Psoas muscle (tissue), 8 donors: ENCODE measurements around the gene CCDC43. TPM values are rescaled to one million over a fixed set of nuclear protein-coding genes. Genes with fewer than 3 reads are reported as not detected.

Experiments
- ATAC-seq, 4 donors: fragments of 200-7000 bp; cut with Tn5 transposase; one replicate each; pipeline ENCODE4 v1.9.1; 2020; ENCODE audit warnings: moderate library complexity in 3 of 4, mild to moderate bottlenecking in 2 of 4
- DNase-seq, 2 donors: peaks; one replicate each; pipeline ENCODE4 v3.0.0-alpha.2; 2020
- H3K27ac ChIP-seq: fragments of 200-600 bp; one replicate; pipeline ENCODE4 v1.8.0; 2022
- H3K27me3 ChIP-seq, 3 donors: fragments of 200-600 bp in 1 of 3; one replicate each; pipeline versions ENCODE4 v1.6.1 to v1.8.0; 2013 to 2022; ENCODE audit warnings: low read length in 2 of 3, mild to moderate bottlenecking in 2 of 3, moderate library complexity in 1 of 3; ENCODE audit not compliant: insufficient read depth in 3 of 3
- H3K36me3 ChIP-seq, 2 donors: fragments of 200-600 bp in 1 of 2; one replicate each; pipeline versions ENCODE4 v1.6.1 to v1.8.0; 2013 to 2022; ENCODE audit warnings: low read depth in 1 of 2, mild to moderate bottlenecking in 1 of 2, moderate library complexity in 1 of 2; ENCODE audit not compliant: insufficient read depth in 1 of 2
- H3K4me1 ChIP-seq: fragments of 200-600 bp; one replicate; pipeline ENCODE4 v1.8.0; 2022
- H3K4me3 ChIP-seq: fragments of 200-600 bp; one replicate; pipeline ENCODE4 v1.8.0; 2022; ENCODE audit warnings: mild to moderate bottlenecking
- H3K9me3 ChIP-seq: fragments of 200-600 bp; one replicate; pipeline ENCODE4 v1.8.0; 2022
- CTCF ChIP-seq: fragments of 200-600 bp; IDR thresholded peaks from one replicate; pipeline ENCODE4 v1.8.0; 2022; ENCODE audit warnings: antibody characterized with exemption
- WGBS, 3 donors: extraction: QIAGEN DNeasy Blood & Tissue Kit; methylation state at CpG; one replicate each; pipeline versions ENCODE4 v1.1.6 to v1.1.7; 2013; 5-methylcytosine and 5-hydroxymethylcytosine counted together
- intact Hi-C, 2 donors: fragments of 100-400 bp; cut with DNase I; formaldehyde crosslinking; loops; one replicate each; pipeline versions ENCODE4 v1.11.0 to v1.14.2; 2022
- polyA plus RNA-seq, 3 donors: library from polyadenylated mRNA; stranded (reverse); fragments of 200-250 nt; gene quantifications; one replicate each; pipeline ENCODE4 v1.2.3, GENCODE V29; 2013
- total RNA-seq, 4 donors: library from RNA; stranded (reverse); fragmentation: NEBNext Ultra II Directional in 2 of 4; extraction: Animal tissue kit (Norgen Biotek cat#: 25700) in 2 of 4; gene quantifications; one replicate each; pipeline versions ENCODE4 v1.2.1 to v1.2.4, GENCODE V29; 2021 to 2023
- donor health status: healthy with polysubstance abuse.
- donor health status: DM: no; HTN: no; CAD: no; lungs with moderate emphysema.
- donor health status: Bipolar disorder and iron deficiency.
- donor health status: healthy.
- donor health status: DM: yes; HTN: yes; CAD: no.
- donor health status: DM: no; HTN: no; CAD: no.
- donor health status: DM: no; HTN: no; CAD: no.
- donor health status: DM: yes; HTN: yes; CAD: no.

Gene CCDC43
- total and polyA plus RNA-seq, 7 donors: 32.6 to 59.6 (median 42.5) TPM

- Histone ChIP-seq H3K36me3 (no peaks in the 10 kb centered on the region), H3K4me3 (no peak overlapping the region), H3K27ac (no peak overlapping the region), H3K4me1 (no peaks in the 10 kb centered on the region), H3K27me3 (peaks cover 0 to 19% (median 12%) of the 10 kb centered on the region in 3 donors), H3K9me3 (no peaks in the 10 kb centered on the region)
- intact Hi-C loops: no loop called here
- TF ChIP-seq CTCF: no peak
- no peak for ATAC-seq
- no peak for DNase-seq
- 76 to 78% (median 78%) methylated on average over 5 of the region's 5 CpGs for WGBS, 3 donors
Measured at GRCh38 chr17:44651228-44651627, 38.3 kb downstream of the CCDC43 start.

GRCh38 chr17:44648963-44649362 is 40.6 kb downstream of the CCDC43 start:
- peaks cover 0 to 9% (median 0%) of the 10 kb centered on the region in 3 donors for H3K27me3 ChIP-seq
- H3K4me3 ChIP-seq: no peak overlapping the region
- ATAC-seq: no peak

GRCh38 chr17:44647736-44648135 is 41.8 kb downstream of the CCDC43 start:
- no peak for ATAC-seq
- H3K9me3 ChIP-seq: no peaks in the 10 kb centered on the region
- no peak for DNase-seq
- no peak for TF ChIP-seq CTCF
- intact Hi-C loops: no loop called here
- no peaks in the 10 kb centered on the region for H3K36me3 ChIP-seq
- H3K27me3 ChIP-seq: peaks cover 0 to 11% (median 0%) of the 10 kb centered on the region in 3 donors
- no peaks in the 10 kb centered on the region for H3K4me1 ChIP-seq
- H3K4me3 ChIP-seq: no peak overlapping the region
- no peak overlapping the region for H3K27ac ChIP-seq

More at GRCh38 chr17:44648963-44649362, 40.6 kb downstream of the CCDC43 start:
- no peak for TF ChIP-seq CTCF
- no peaks in the 10 kb centered on the region for H3K36me3 ChIP-seq
- no peaks in the 10 kb centered on the region for H3K9me3 ChIP-seq
- intact Hi-C loops: no loop called here
- no peak for DNase-seq
- H3K27ac ChIP-seq: no peak overlapping the region
- 65 to 72% (median 67%) methylated on average over 2 of the region's 2 CpGs for WGBS, 3 donors
- no peaks in the 10 kb centered on the region for H3K4me1 ChIP-seq

- TF ChIP-seq CTCF: no peak
- Histone ChIP-seq H3K4me1 (no peaks in the 10 kb centered on the region), H3K27ac (no peak overlapping the region), H3K36me3 (no peaks in the 10 kb centered on the region), H3K27me3 (peaks cover 0 to 19% (median 0%) of the 10 kb centered on the region in 3 donors), H3K4me3 (no peak overlapping the region), H3K9me3 (no peaks in the 10 kb centered on the region)
- DNase-seq (no peak), ATAC-seq (no peak)
- WGBS, 3 donors: 80 to 86% (median 82%) methylated on average over 4 of the region's 4 CpGs
- intact Hi-C loops: no loop called here
Measured at GRCh38 chr17:44646280-44646679, 43.3 kb downstream of the CCDC43 start.

GRCh38 chr17:44645341-44645740 is 44.2 kb downstream of the CCDC43 start:
- Histone ChIP-seq H3K4me1 (no peaks in the 10 kb centered on the region), H3K9me3 (no peaks in the 10 kb centered on the region), H3K4me3 (no peak overlapping the region), H3K27me3 (peaks cover 0 to 20% (median 0%) of the 10 kb centered on the region in 3 donors), H3K27ac (no peak overlapping the region), H3K36me3 (no peaks in the 10 kb centered on the region)
- DNase-seq: no peak
- WGBS, 3 donors: 84 to 87% (median 86%) methylated on average over 12 of the region's 12 CpGs
- intact Hi-C loops: no loop called here
- ATAC-seq: no peak
- no peak for TF ChIP-seq CTCF
